ENCODE data around the gene RNF223. TPM values are rescaled to one million over a fixed set of nuclear protein-coding genes. Genes with fewer than 3 reads are reported as not detected.

The RNF223 gene
- total and polyA plus RNA-seq, 4 donors = 0.54 to 2.4 (median 1.4) TPM

DNA sequence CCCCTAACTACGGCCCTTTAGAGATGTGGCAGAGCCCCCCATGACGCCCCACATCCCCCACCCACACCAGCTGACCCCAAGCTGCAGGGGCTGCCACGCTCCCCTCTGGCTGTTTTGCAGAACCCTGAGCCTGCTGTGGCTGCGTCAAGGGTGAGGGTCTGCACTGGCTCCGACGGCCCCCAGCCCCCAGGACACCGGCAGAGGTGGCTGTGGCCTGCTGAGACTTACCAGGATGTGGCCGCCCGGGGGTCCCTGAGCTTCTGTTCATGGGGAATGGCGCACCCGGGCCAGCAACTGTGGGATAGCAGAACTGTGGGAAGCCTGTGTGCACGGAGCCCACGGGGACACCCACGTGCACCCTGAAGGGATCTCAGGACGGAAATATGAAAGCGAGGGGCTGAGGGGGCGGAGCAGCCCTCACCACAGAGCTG is 12.8 kb upstream of the RNF223 start:
- H3K27me3 ChIP-seq (ENCODE audit: control insufficient read depth in 3 of 3, insufficient read depth in 3 of 3, low read length in 2 of 3) = no peaks in the 10 kb centered on the region
- DNase-seq (peak in 1 of 3 donors; percentile 10), ATAC-seq (ENCODE audit: insufficient read depth, low FRiP score) (no peak)
- no peak for TF ChIP-seq CTCF (IDR thresholded peaks at IDR 0.05; ENCODE audit: control extremely low read depth, extremely low read depth)
- no peak overlapping the region for H3K9ac ChIP-seq (ENCODE audit: insufficient read depth in 1 of 2, low read length in 2 of 2)
- H3K4me3 ChIP-seq = no peak overlapping the region
- no peaks in the 10 kb centered on the region for H3K9me3 ChIP-seq (ENCODE audit: control insufficient read depth in 4 of 4, insufficient read depth in 3 of 4, low read length in 3 of 4)
- WGBS, 2 donors = 94 to 97% methylated on average over 17 of the region's 17 CpGs
- H3K4me1 ChIP-seq (ENCODE audit: control insufficient read depth in 5 of 5, insufficient read depth in 5 of 5, low read length in 5 of 5) = no peaks in the 10 kb centered on the region
- H3K36me3 ChIP-seq (ENCODE audit: control insufficient read depth in 4 of 4, insufficient read depth in 4 of 4, low read length in 4 of 4) = peaks cover 0 to 17% (median 2%) of the 10 kb centered on the region in 4 donors
- no peak overlapping the region for H3K27ac ChIP-seq (ENCODE audit: low read depth in 1 of 2, low read length in 1 of 2)

DNA sequence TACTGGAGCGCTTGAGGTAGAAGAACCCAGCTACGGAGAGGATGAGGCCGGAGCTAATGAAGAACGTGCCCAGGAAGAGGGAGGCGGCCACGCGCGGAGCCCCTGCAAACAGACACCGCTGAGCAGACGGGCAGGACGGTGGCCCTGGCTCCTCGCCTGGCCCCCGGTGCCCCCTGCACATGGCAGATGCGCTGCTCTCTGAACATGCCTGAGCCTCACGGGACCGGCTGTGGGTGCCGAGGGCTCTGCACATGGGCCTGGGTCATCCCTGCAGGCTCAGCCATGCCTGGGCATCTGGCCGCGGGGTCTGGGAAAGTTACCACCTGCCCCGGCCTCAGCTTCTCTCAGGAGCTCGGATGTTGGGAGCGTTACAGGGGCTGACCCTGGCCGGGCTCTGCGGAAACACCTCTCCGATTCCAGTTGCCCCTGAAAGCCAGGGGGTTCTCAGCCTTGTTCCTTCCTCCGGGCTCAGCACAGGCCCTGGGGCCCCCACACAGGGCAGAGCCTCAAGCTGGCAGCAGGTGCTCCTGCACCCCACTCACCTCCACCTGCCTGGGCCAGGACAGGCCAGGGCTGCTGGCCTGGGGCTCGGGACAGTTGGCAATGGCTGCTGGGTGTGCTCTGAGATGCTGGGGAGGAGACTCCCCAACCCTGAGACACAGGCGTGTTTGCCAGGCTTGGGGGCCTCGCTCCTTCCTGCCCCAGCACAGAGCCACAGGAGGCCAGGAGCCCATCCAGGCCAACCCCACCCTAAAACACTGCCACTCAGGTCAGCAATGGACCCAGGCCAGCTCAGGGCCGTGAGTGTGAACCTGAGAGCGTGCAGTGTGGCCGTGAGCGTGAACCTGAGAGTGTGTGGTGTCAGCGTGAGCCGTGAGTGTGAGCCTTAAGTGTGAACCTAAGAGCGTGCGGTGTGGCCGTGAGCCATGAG is 12.1 kb upstream of the RNF223 start:
- 94 to 95% methylated on average over 34 to 38 of the region's 38 CpGs for WGBS, 2 donors
- no peak for DNase-seq
- no peak for ATAC-seq (ENCODE audit: insufficient read depth, low FRiP score)
- no peak overlapping the region for H3K27ac ChIP-seq (ENCODE audit: low read depth in 1 of 2, low read length in 1 of 2)
- peaks cover 0 to 17% (median 2%) of the 10 kb centered on the region in 4 donors for H3K36me3 ChIP-seq (ENCODE audit: control insufficient read depth in 4 of 4, insufficient read depth in 4 of 4, low read length in 4 of 4)
- H3K27me3 ChIP-seq (ENCODE audit: control insufficient read depth in 3 of 3, insufficient read depth in 3 of 3, low read length in 2 of 3) = no peaks in the 10 kb centered on the region
- no peaks in the 10 kb centered on the region for H3K4me1 ChIP-seq (ENCODE audit: control insufficient read depth in 5 of 5, insufficient read depth in 5 of 5, low read length in 5 of 5)
- no peak overlapping the region for H3K9ac ChIP-seq (ENCODE audit: insufficient read depth in 1 of 2, low read length in 2 of 2)
- H3K9me3 ChIP-seq (ENCODE audit: control insufficient read depth in 4 of 4, insufficient read depth in 3 of 4, low read length in 3 of 4) = no peaks in the 10 kb centered on the region
- H3K4me3 ChIP-seq = no peak overlapping the region
- no peak for TF ChIP-seq CTCF (IDR thresholded peaks at IDR 0.05; ENCODE audit: control extremely low read depth, extremely low read depth)

- Histone ChIP-seq H3K9me3 (ENCODE audit: control insufficient read depth in 4 of 4, insufficient read depth in 3 of 4, low read length in 3 of 4) (no peaks in the 10 kb centered on the region), H3K36me3 (ENCODE audit: control insufficient read depth in 4 of 4, insufficient read depth in 4 of 4, low read length in 4 of 4) (peaks cover 0 to 15% (median 0%) of the 10 kb centered on the region in 4 donors), H3K4me3 (no peak overlapping the region), H3K4me1 (ENCODE audit: control insufficient read depth in 5 of 5, insufficient read depth in 5 of 5, low read length in 5 of 5) (peaks cover 0 to under 1% (median 0%) of the 10 kb centered on the region in 5 donors), H3K9ac (ENCODE audit: insufficient read depth in 1 of 2, low read length in 2 of 2) (no peak overlapping the region), H3K27ac (ENCODE audit: low read depth in 1 of 2, low read length in 1 of 2) (no peak overlapping the region), H3K27me3 (ENCODE audit: control insufficient read depth in 3 of 3, insufficient read depth in 3 of 3, low read length in 2 of 3) (no peaks in the 10 kb centered on the region)
- TF ChIP-seq CTCF (IDR thresholded peaks at IDR 0.05; ENCODE audit: control extremely low read depth, extremely low read depth) = no peak
- 92 to 93% methylated on average over 26 to 30 of the region's 30 CpGs for WGBS, 2 donors
- no peak for ATAC-seq (ENCODE audit: insufficient read depth, low FRiP score)
- no peak for DNase-seq
Observed at GRCh38 chr1:1085171-1085841, 11.2 kb upstream of the RNF223 start.
